ENCODE measurements around the gene PTPRC.

- TF ChIP-seq CTCF (conservative IDR thresholded peaks at IDR 0.05) (no peak), ZFX (IDR thresholded peaks at IDR 0.05) (no peak)
Measured at GRCh38 chr1:198651650-198652400, 13.0 kb downstream of the PTPRC start.
